H7 (cell line): ENCODE measurements around the gene OR8K5. TPM values are rescaled to one million over a fixed set of nuclear protein-coding genes. Genes with fewer than 3 reads are reported as not detected.
"Not testable (repeated sequence)": the region's sequence is repeated elsewhere in the genome, so short reads cannot be mapped to it uniquely, and the experiment has no call there.

Source experiments
- DNase-seq: peaks from one replicate; pipeline ENCODE4 v3.0.0; 2012
- H3K27me3 ChIP-seq: 2 replicates; pipeline ENCODE4 v1.6.0; 2011; ENCODE audit warnings: mild to moderate bottlenecking, low read length; ENCODE audit not compliant: control insufficient read depth, insufficient read depth
- H3K36me3 ChIP-seq: replicated peaks from 2 replicates; pipeline ENCODE4 v1.5.1; 2011; ENCODE audit warnings: low read length; ENCODE audit not compliant: control insufficient read depth, insufficient read depth
- H3K4me3 ChIP-seq: 2 replicates; pipeline ENCODE4 v1.5.1; 2011; ENCODE audit warnings: low read depth, mild to moderate bottlenecking, control low read depth, low read length, moderate library complexity; ENCODE audit not compliant: insufficient read depth
- total RNA-seq: library from RNA; depleted of rRNA; stranded (reverse); fragments of >200 nt; shearing (Covaris generic); gene quantifications from 2 replicates; pipeline ENCODE4 v1.2.3, GENCODE V29; 2014; rRNA removed

OR8K5 gene, protein sequence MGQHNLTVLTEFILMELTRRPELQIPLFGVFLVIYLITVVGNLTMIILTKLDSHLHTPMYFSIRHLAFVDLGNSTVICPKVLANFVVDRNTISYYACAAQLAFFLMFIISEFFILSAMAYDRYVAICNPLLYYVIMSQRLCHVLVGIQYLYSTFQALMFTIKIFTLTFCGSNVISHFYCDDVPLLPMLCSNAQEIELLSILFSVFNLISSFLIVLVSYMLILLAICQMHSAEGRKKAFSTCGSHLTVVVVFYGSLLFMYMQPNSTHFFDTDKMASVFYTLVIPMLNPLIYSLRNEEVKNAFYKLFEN
- total RNA-seq: not detected in 2 replicates

DNA sequence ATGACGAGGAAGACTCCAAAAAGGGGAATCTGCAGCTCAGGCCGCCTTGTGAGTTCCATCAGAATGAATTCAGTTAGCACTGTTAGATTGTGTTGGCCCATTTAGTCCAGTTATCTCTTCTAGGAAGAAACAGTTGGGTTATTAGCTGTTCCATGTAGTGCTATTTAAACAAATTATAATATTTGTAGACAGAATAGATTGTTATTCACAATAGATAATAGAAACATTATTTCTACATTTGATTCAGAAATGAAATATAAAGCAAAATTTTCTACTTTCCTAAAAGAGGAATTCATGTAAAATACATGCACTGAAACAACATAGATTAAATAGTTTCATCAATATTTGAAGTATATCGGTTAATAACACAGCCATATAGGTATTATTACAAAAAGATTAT, at the start of gene OR8K5:
Gene OR8K5 (minus strand): TSS at position 101 of the 400 bp plus-strand sequence. CDS start 0 bp downstream, at position 101.
- Histone ChIP-seq H3K27me3 (no peaks in the 10 kb centered on the region), H3K36me3 (no peaks in the 10 kb centered on the region), H3K4me3 (no peak within 1 kb of the TSS)
- no peak for DNase-seq

DNA sequence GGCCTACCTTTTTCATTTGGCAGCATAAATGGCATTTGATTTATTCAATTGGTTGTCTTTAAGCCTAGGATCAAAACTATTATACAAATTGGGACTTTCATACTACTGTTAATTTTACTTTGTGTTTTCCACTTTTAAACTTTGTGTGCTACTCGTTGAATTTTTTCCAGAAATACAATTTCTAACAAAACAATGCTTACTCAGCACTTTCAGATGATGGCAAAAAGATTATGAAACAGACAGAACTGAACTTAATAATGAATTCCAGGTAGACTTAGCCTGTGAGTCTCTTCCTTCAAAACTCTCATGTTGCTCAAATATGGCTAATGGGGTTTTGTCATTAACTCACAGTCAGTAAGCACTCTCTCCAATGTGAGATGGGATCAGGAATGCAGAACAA, 47.7 kb upstream of the OR8K5 start:
- Histone ChIP-seq H3K36me3 (no peaks in the 10 kb centered on the region), H3K4me3 (no peak overlapping the region), H3K27me3 (no peaks in the 10 kb centered on the region)
- DNase-seq: no peak

- Histone ChIP-seq H3K27me3 (no peaks in the 10 kb centered on the region), H3K4me3 (no peak overlapping the region), H3K36me3 (no peaks in the 10 kb centered on the region)
- no peak for DNase-seq
Measured at GRCh38 chr11:56197367-56197766, 37.2 kb upstream of the OR8K5 start.

DNA sequence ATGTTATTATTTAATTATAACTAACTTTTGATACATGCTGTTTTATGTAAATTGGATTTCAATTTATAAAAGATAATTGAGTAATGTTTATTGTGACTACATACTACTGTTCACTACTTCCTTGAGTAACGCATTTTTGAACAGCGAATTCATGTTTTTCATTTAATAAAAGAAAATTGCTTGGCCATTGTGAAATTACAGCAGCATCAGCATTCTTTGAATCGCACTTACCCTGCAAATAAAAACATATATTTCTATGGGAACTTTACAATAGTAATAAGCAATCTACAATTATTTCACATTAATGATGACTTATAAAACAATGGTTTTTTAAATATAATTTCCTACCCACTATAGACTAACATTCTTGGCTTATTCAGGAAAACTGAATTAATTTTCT, 36.6 kb upstream of the OR8K5 start:
- H3K27me3 ChIP-seq: no peaks in the 10 kb centered on the region
- no peak overlapping the region for H3K4me3 ChIP-seq
- no peaks in the 10 kb centered on the region for H3K36me3 ChIP-seq
- no peak for DNase-seq

DNA sequence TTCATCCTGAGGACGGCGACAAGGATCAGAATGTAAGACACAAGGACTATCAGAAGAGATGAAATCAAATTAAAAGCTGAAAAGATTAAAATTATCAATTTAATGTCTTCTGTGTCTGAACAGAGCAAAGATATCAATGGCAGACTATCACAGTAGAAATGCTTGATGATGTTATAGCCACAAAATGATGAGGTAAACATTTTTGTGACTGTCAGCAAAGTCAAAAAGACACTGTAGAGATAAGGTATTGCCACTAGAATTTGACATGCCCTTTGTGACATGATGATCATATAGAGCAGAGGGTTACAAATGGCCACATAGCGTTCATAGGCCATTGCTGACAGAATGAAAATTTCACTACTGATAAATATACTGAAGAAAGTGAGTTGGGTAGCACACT, 28.5 kb upstream of the OR8K5 start:
- Histone ChIP-seq H3K36me3 (no peaks in the 10 kb centered on the region), H3K4me3 (no peak overlapping the region), H3K27me3 (no peaks in the 10 kb centered on the region)
- DNase-seq: no peak

DNA sequence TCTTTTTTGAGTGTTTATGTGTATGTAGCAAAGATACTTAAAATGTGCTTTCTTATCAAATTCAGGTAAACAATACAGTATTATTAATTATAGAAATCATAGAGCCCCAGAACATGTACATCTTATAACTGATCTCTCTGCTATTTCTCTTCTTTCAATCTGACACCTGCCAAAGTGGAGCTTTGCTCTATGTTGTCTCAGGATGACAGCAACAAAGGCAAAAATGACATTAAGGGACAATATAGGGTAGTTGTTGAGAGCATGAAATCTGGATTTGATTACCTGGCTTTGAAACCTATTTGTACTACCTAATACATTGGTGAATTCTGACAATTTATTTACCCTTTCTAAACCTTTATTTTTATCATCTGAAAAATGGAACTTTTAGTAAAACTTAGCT, 23.3 kb upstream of the OR8K5 start:
- H3K27me3 ChIP-seq: no peaks in the 10 kb centered on the region
- no peak overlapping the region for H3K4me3 ChIP-seq
- no peaks in the 10 kb centered on the region for H3K36me3 ChIP-seq
- DNase-seq: no peak

DNA sequence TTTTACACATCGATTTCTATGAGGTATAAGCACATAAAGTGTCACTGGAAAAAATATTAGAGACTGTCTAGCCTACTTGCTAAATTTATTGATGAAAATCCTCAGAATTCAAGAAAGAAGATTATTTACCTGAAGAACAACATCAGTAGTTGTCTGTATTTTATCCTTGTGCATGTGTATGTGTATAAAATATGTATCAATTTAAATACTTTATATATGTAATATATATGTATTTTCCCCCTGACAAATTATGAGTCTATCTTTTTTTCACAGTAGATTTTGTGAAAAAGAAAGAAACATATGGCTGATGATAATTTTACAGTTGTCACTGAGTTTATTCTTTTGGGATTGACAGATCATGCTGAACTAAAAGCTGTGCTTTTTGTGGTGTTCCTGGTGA, 16.2 kb upstream of the OR8K5 start, which contains the start of gene OR5J2:
Gene OR5J2 (plus strand): TSS at position 301 of the 400 bp plus-strand sequence. CDS start 0 bp downstream, at position 301.
- H3K27me3 ChIP-seq: no peaks in the 10 kb centered on the region
- H3K4me3 ChIP-seq: no peak within 1 kb of the TSS
- DNase-seq: no peak
- H3K36me3 ChIP-seq: no peaks in the 10 kb centered on the region

- no peak for DNase-seq
- H3K27me3 ChIP-seq: no peaks in the 10 kb centered on the region
- no peak overlapping the region for H3K4me3 ChIP-seq
- H3K36me3 ChIP-seq: no peaks in the 10 kb centered on the region
Measured at GRCh38 chr11:56172256-56172830, 12.2 kb upstream of the OR8K5 start.

DNA sequence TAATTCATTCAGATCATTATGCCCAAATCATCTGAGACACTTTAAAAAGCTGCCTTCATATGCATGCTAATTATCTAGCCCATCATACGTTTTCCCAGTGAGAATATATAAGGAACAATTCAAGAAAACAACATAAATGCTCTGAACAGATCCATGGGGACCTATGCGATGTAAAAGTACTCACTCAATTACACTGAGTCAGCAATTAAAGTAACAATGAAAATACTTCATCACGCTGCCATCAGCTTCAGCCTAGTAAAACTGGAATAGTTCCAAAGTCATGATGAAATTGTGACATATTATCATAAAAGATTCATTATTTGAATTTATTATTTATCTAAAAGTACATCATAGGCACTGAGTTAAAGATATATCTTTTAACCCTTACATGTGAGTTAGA, 3.7 kb upstream of the OR8K5 start:
- H3K36me3 ChIP-seq: no peaks in the 10 kb centered on the region
- no peaks in the 10 kb centered on the region for H3K27me3 ChIP-seq
- DNase-seq: no peak
- no peak overlapping the region for H3K4me3 ChIP-seq

GRCh38 chr11:56152333-56152732, 7.8 kb downstream of the OR8K5 start:
- no peak for DNase-seq
- Histone ChIP-seq H3K36me3 (no peaks in the 10 kb centered on the region), H3K27me3 (no peaks in the 10 kb centered on the region), H3K4me3 (no peak overlapping the region)

GRCh38 chr11:56151376-56151775, 8.7 kb downstream of the OR8K5 start:
- no peaks in the 10 kb centered on the region for H3K36me3 ChIP-seq
- DNase-seq: no peak

DNA sequence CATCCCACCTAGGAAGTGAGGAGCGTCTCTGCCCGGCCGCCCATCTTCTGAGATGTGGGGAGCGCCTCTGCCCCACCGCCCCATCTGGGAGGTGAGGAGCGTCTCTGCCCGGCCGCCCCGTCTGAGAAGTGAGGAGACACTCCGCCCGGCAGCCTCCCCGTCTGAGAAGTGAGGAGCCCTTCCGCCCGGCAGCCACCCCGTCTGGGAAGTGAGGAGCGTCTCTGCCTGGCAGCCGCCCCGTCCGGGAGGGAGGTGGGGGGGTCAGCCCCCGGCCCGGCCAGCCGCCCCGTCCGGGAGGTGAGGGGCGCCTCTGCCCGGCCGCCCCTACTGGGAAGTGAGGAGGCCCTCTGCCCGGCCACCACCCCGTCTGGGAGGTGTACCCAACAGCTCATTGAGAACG, 16.4 kb downstream of the OR8K5 start:
- H3K36me3 ChIP-seq, H3K4me3 ChIP-seq, DNase-seq, H3K27me3 ChIP-seq: not testable (repeated sequence)

More at GRCh38 chr11:56151376-56151775, 8.7 kb downstream of the OR8K5 start:
- H3K27me3 ChIP-seq: no peaks in the 10 kb centered on the region
- H3K4me3 ChIP-seq: no peak overlapping the region

DNA sequence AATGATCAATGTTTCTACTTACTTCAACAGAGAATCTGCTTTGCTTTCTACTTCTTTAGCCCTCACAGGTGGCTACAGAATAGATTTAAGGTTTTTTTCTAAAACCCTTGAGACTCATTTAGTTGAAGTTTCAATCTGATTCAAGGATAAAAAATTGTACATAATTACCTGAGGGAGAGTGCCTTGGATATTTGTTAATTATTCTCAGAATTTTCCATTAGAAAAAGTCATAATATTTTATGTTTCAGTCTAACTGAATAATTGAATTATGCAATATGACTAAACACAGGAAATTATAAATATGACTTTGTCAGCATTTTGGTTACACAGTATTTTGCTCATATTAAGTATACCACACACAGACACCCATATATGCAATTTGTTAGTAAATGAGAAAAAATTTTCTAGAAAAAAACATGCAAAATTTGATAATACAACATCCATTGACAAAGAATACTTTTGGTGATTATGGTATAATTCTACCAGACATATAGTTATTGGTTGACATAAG, 19.9 kb downstream of the OR8K5 start, which contains the start of gene OR8J3:
Gene OR8J3 (minus strand): TSS at position 51 of the 511 bp plus-strand sequence. CDS start 2,483 bp downstream, outside the sequence.
- no peak within 1 kb of the TSS for H3K4me3 ChIP-seq
- no peaks in the 10 kb centered on the region for H3K36me3 ChIP-seq
- no peak for DNase-seq
- H3K27me3 ChIP-seq: no peaks in the 10 kb centered on the region

DNA sequence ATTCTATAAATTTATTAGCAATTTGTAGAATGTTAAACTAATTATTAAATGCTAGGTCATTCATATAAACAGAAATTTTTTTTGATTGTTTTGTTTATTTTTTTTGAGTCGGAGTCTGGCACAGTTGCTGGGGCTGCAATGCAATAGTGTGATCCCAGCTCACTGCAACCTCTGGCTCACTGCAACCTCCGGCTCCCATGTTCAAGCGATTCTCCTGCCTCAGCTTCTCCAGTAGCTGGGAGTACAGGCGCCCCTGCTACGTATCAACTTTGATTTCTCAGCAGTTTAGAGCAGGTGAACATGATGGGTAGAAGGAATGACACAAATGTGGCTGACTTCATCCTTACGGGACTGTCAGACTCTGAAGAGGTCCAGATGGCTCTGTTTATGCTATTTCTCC, 38.0 kb downstream of the OR8K5 start, which contains the start of gene OR8H3:
Gene OR8H3 (plus strand): TSS at position 301 of the 400 bp plus-strand sequence. CDS start 0 bp downstream, at position 301.
- Histone ChIP-seq H3K36me3 (no peaks in the 10 kb centered on the region), H3K27me3 (no peaks in the 10 kb centered on the region), H3K4me3 (no peak within 1 kb of the TSS)
- DNase-seq: no peak
